PC-9 (cell line): ENCODE results near the gene NAA25. TPM values are rescaled to one million over a fixed set of nuclear protein-coding genes. Genes with fewer than 3 reads are reported as not detected.

Source experiments
- BruUV-seq: library from RNA; stranded (reverse); fragments of 400-500 nt; replicated peaks from 2 replicates; lab custom pipeline; 2021; lab: Mats Ljungman, UMichigan
- CTCF ChIA-PET: fragments of 300-600 bp; sonication (Branson Sonifier 250); formaldehyde crosslinking; loops from one replicate; lab custom pipeline; 2022; ENCODE audit warnings: antibody characterized with exemption; lab: Charles Lee
- POLR2A ChIA-PET: fragments of 300-600 bp; sonication (Branson Sonifier 250); formaldehyde crosslinking; loops from one replicate; lab custom pipeline; 2022; ENCODE audit warnings: antibody characterized with exemption; ENCODE audit not compliant: unreplicated experiment; lab: Charles Lee
- DNase-seq, 2 experiments: peaks; one replicate each; pipeline versions ENCODE4 v3.0.0 to v3.0.0-alpha.2; 2015 to 2022; ENCODE audit warnings: mixed read lengths in 1 of 2
- H2AFZ ChIP-seq: fragments of 200-600 bp; sonication (generic); 2 replicates; pipeline ENCODE4 v1.8.1; 2017; ENCODE audit warnings: antibody characterized with exemption
- H3F3A ChIP-seq: fragments of 200-600 bp; sonication (generic); 2 replicates; pipeline ENCODE4 v1.8.1; 2017; ENCODE audit warnings: antibody characterized with exemption, mild to moderate bottlenecking, low read depth; ENCODE audit not compliant: insufficient read depth
- H3K27ac ChIP-seq: fragments of 200-600 bp; sonication (generic); 2 replicates; pipeline ENCODE4 v1.6.1; 2016; ENCODE audit warnings: mixed run types
- H3K27me3 ChIP-seq: fragments of 200-600 bp; sonication (generic); 2 replicates; pipeline ENCODE4 v1.6.1; 2016; ENCODE audit warnings: low read depth, mixed run types; ENCODE audit not compliant: insufficient read depth
- H3K36me3 ChIP-seq: fragments of 200-600 bp; sonication (generic); 2 replicates; pipeline ENCODE4 v1.6.1; 2016; ENCODE audit warnings: low read depth, mixed run types
- H3K4me1 ChIP-seq: fragments of 200-600 bp; sonication (generic); replicated peaks from 2 replicates; pipeline ENCODE4 v1.6.1; 2016; ENCODE audit warnings: mixed run types; ENCODE audit not compliant: insufficient read depth
- H3K4me2 ChIP-seq: fragments of 200-600 bp; sonication (generic); 2 replicates; pipeline ENCODE4 v1.6.1; 2017; ENCODE audit warnings: mixed run types
- H3K4me3 ChIP-seq: fragments of 200-600 bp; sonication (generic); 2 replicates; pipeline ENCODE4 v1.6.1; 2016; ENCODE audit warnings: mixed run types
- H3K79me2 ChIP-seq: fragments of 200-600 bp; sonication (generic); 2 replicates; pipeline ENCODE4 v1.6.1; 2017; ENCODE audit warnings: low read depth, mixed run types
- H3K9me2 ChIP-seq: fragments of 200-600 bp; sonication (generic); 2 replicates; pipeline ENCODE4 v1.8.1; 2017; ENCODE audit warnings: mild to moderate bottlenecking; ENCODE audit not compliant: insufficient read depth
- H3K9me3 ChIP-seq: fragments of 200-600 bp; sonication (generic); 2 replicates; pipeline ENCODE4 v1.8.1; 2016; ENCODE audit warnings: low read depth; ENCODE audit not compliant: insufficient read depth
- H4K20me1 ChIP-seq: fragments of 200-600 bp; sonication (generic); 2 replicates; pipeline ENCODE4 v1.8.1; 2017; ENCODE audit not compliant: insufficient read depth
- EZH2 ChIP-seq: fragments of 200-600 bp; sonication (generic); IDR thresholded peaks from 2 replicates; pipeline ENCODE4 v1.8.0; 2017; ENCODE audit warnings: antibody characterized with exemption, low read depth
- intact Hi-C: fragments of 100-400 bp; cut with micrococcal nuclease; formaldehyde crosslinking; loops from one replicate; pipeline ENCODE4 v1.10.0; 2022; ENCODE audit not compliant: unreplicated experiment
- total RNA-seq: library from RNA; stranded (reverse); gene quantifications from 2 replicates; pipeline ENCODE4 v1.2.3, GENCODE V29; 2021
- TF ChIP-seq, protein P1 (sequence below): fragments of 200-600 bp; sonication (generic); conservative IDR thresholded peaks from 2 replicates; pipeline ENCODE4 v1.6.1; 2017; ENCODE audit warnings: mixed run types, antibody characterized with exemption, mild to moderate bottlenecking, moderate library complexity

The NAA25 gene
- total RNA-seq, 1 experiment from 2014 or later = 37.0 TPM

DNA sequence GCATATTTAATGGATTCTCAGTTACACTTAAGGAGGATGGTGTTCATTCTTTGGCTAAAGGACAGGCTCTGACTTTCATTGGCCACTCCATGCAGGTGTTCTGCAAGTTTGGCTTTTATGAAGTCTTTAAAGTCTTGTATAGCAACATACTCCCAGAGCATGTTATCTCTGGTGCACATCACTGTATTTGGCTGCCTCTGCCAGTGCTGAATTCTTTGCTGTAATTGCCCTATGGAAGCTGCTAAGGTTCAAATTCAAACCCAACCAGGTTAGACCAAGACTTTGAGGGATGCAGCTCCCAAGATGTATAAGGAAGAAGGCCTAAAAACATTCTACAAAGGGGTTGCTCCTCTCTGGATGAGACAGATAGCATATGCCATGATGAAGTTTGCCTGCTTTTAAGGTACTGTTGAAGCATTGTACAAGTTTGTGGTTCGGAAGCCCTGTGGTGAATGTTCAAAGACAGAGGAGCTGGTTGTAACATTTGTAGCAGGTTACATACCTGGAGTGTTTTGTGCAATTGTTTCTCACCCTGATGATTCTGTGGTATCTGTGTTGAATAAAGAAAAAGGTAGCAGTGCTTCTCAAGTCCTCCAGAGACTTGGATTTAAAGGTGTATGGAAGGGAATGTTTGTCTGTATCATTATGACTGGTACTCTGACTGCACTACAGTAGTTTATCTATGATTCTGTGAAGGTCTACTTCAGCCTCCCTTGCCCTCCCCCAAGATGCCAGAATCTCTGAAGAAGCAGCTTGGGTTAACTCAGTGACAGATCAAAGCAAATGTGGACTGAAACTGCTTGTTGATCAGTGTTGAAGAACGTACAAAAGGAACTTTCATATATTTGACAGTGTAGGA lies 115.1 kb downstream of the NAA25 start:
- ChIA-PET CTCF (no interaction called here), POLR2A (no interaction called here)
- Histone ChIP-seq H3F3A (peaks cover 11% of the 10 kb centered on the region), H3K4me1 (peaks cover 21% of the 10 kb centered on the region), H3K27ac (peak overlapping the region; percentile 45; the same call in 1 of the 2 replicates), H3K79me2 (no peaks in the 10 kb centered on the region), H2AFZ (no peak overlapping the region), H3K27me3 (no peaks in the 10 kb centered on the region), H3K36me3 (no peaks in the 10 kb centered on the region), H3K4me3 (no peak overlapping the region), H3K9me3 (no peaks in the 10 kb centered on the region), H3K4me2 (peak overlapping the region; percentile 62; the same call in 1 of the 2 replicates), H4K20me1 (no peaks in the 10 kb centered on the region), H3K9me2 (no peaks in the 10 kb centered on the region)
- no TSS peak for BruUV-seq
- intact Hi-C loops = no loop called here
- no peak for TF ChIP-seq EZH2
- TF ChIP-seq, protein P1, sequence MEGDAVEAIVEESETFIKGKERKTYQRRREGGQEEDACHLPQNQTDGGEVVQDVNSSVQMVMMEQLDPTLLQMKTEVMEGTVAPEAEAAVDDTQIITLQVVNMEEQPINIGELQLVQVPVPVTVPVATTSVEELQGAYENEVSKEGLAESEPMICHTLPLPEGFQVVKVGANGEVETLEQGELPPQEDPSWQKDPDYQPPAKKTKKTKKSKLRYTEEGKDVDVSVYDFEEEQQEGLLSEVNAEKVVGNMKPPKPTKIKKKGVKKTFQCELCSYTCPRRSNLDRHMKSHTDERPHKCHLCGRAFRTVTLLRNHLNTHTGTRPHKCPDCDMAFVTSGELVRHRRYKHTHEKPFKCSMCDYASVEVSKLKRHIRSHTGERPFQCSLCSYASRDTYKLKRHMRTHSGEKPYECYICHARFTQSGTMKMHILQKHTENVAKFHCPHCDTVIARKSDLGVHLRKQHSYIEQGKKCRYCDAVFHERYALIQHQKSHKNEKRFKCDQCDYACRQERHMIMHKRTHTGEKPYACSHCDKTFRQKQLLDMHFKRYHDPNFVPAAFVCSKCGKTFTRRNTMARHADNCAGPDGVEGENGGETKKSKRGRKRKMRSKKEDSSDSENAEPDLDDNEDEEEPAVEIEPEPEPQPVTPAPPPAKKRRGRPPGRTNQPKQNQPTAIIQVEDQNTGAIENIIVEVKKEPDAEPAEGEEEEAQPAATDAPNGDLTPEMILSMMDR = no peak
- DNase-seq = no peak

DNA sequence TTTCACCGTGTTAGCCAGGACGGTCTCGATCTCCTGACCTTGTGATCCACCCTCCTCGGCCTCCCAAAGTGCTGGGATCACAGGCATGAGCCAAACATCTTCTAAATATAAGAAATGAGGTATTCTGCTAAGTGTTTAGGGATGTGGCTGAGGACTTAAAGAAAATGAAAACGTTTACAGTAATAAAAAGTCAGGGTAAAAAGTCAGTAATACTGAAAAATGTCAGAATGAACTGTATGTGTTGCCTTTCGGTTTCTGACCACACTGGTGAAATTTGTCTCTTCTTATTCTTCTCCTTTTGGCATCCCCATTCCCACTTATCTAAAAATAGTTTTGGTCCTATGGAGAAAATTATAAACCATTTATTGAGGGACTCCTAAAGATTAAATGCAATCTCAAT lies 116.1 kb downstream of the NAA25 start:
- ChIA-PET CTCF (no interaction called here), POLR2A (no interaction called here)

DNA sequence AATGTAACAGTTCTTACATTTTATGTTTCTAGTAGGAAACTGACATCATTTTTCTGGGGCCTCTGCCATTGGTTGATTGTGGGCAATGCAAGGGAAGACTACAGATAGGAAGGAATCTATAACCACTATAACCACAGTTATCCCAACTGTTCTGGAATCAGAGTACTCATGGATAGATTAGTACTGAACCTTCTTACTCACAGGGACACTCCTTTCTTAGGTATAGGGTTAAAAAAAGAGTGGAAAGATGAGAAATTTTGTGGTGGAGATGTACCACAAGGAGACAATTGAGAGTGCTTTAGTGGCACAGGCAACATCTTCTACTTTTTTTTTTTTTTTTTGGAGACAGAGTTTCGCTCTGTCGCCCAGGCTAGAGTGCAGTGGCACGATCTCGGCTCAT lies 116.6 kb downstream of the NAA25 start:
- no peak overlapping the region for H3K4me2 ChIP-seq
- no TSS peak for BruUV-seq
- intact Hi-C loops = no loop called here
- no peak overlapping the region for H3K4me3 ChIP-seq
- H3K9me2 ChIP-seq = no peaks in the 10 kb centered on the region
- H3K79me2 ChIP-seq = no peaks in the 10 kb centered on the region
- no peak overlapping the region for H3K27ac ChIP-seq
- POLR2A ChIA-PET = no interaction called here
- DNase-seq = no peak
- no peaks in the 10 kb centered on the region for H4K20me1 ChIP-seq
- H2AFZ ChIP-seq = no peak overlapping the region
- H3K27me3 ChIP-seq = no peaks in the 10 kb centered on the region
- no peaks in the 10 kb centered on the region for H3K36me3 ChIP-seq
- CTCF ChIA-PET = no interaction called here
- H3F3A ChIP-seq = peaks cover 11% of the 10 kb centered on the region
- no peaks in the 10 kb centered on the region for H3K9me3 ChIP-seq
- H3K4me1 ChIP-seq = peaks cover 21% of the 10 kb centered on the region
- no peak for TF ChIP-seq EZH2
- TF ChIP-seq, protein P1 = no peak

More for the DNA sequence above, 116.1 kb downstream of the NAA25 start:
- intact Hi-C loops = no loop called here
- no peaks in the 10 kb centered on the region for H3K36me3 ChIP-seq
- TF ChIP-seq EZH2 = no peak
- TF ChIP-seq, protein P1 = no peak
- no peak overlapping the region for H3K27ac ChIP-seq
- H3K9me3 ChIP-seq = no peaks in the 10 kb centered on the region
- peaks cover 21% of the 10 kb centered on the region for H3K4me1 ChIP-seq
- no peaks in the 10 kb centered on the region for H3K9me2 ChIP-seq
- no peaks in the 10 kb centered on the region for H3K79me2 ChIP-seq
- H3K27me3 ChIP-seq = no peaks in the 10 kb centered on the region
- no peak overlapping the region for H2AFZ ChIP-seq
- BruUV-seq = no TSS peak
- H3F3A ChIP-seq = peaks cover 11% of the 10 kb centered on the region
- H3K4me3 ChIP-seq = no peak overlapping the region
- DNase-seq = no peak
- no peaks in the 10 kb centered on the region for H4K20me1 ChIP-seq
- H3K4me2 ChIP-seq = no peak overlapping the region
